Thyroid gland (tissue), 4 donors: ENCODE measurements around the gene DNAAF8. TPM values are rescaled to one million over a fixed set of nuclear protein-coding genes. Genes with fewer than 3 reads are reported as not detected.

Experiments used
- DNase-seq, 2 donors: peaks; one replicate each; pipeline ENCODE4 v3.0.0-alpha.2; 2019
- H3K27ac ChIP-seq, 3 donors: fragments of 200-600 bp; sonication (generic); 1 replicate in 2 of 3; 2 replicates in 1 of 3; pipeline ENCODE4 v1.5.1; 2016 to 2019; ENCODE audit warnings: mild to moderate bottlenecking in 1 of 3, moderate library complexity in 1 of 3
- H3K27me3 ChIP-seq: fragments of 200-600 bp; sonication (generic); one replicate; pipeline ENCODE4 v1.5.1; 2019
- H3K36me3 ChIP-seq, 2 donors: fragments of 200-600 bp; sonication (generic); one replicate each; pipeline ENCODE4 v1.5.1; 2016 to 2019
- H3K4me1 ChIP-seq, 2 donors: fragments of 200-600 bp; sonication (generic); one replicate each; pipeline ENCODE4 v1.5.1; 2017 to 2019
- H3K4me3 ChIP-seq, 3 donors: fragments of 200-600 bp; sonication (generic); replicated peaks in 1 of 3; 1 replicate in 2 of 3; 2 replicates in 1 of 3; pipeline ENCODE4 v1.5.1; 2016; ENCODE audit warnings: mild to moderate bottlenecking in 1 of 3
- H3K9me3 ChIP-seq: fragments of 200-600 bp; sonication (generic); one replicate; pipeline ENCODE4 v1.5.1; 2017
- POLR2A ChIP-seq, 2 donors: fragments of 450-650 bp; IDR thresholded peaks; one replicate each; pipeline ENCODE4 v1.6.1; 2017; ENCODE audit warnings: antibody characterized with exemption in 2 of 2, mild to moderate bottlenecking in 2 of 2, moderate library complexity in 1 of 2
- whole genome bisulfite sequencing, 2 donors: methylation state at CpG; one replicate each; pipeline ENCODE4 v1.1.5; 2017; 5-methylcytosine and 5-hydroxymethylcytosine counted together
- intact Hi-C: fragments of 100-400 bp; cut with DNase I; formaldehyde crosslinking; loops from one replicate; pipeline ENCODE4 v1.15.1; 2023
- total RNA-seq, 4 donors: library from RNA; depleted of rRNA; stranded (reverse); fragments of >200 nt; gene quantifications; one replicate each; pipeline ENCODE4 v1.2.3, GENCODE V29; 2016
- TF ChIP-seq, protein P1 (sequence below), 6 experiments: fragments of 200-600 bp in 3 of 6; fragments of 450-650 bp in 3 of 6; sonication (generic) in 3 of 6; IDR thresholded peaks; one replicate each; pipeline ENCODE4 v1.5.1; 2016 to 2019; ENCODE audit warnings: antibody characterized with exemption in 6 of 6, mild to moderate bottlenecking in 2 of 6, inconsistent platforms in 1 of 6, moderate library complexity in 1 of 6

The DNAAF8 gene
- total RNA-seq, 4 donors from 2014 or later: 0.25 to 4.1 (median 2.8) TPM

GRCh38 chr16:4747906-4748681 is 13.8 kb downstream of the DNAAF8 start:
- Histone ChIP-seq H3K27me3 (no peaks in the 10 kb centered on the region), H3K4me1 (peaks cover 11 to 14% of the 10 kb centered on the region in 2 donors), H3K9me3 (no peaks in the 10 kb centered on the region), H3K36me3 (peaks cover 13 to 20% of the 10 kb centered on the region in 2 donors), H3K4me3 (no peak overlapping the region), H3K27ac (no peak overlapping the region)
- DNase-seq: no peak
- TF ChIP-seq POLR2A (IDR thresholded peaks at IDR 0.05): no peak
- TF ChIP-seq, protein P1, sequence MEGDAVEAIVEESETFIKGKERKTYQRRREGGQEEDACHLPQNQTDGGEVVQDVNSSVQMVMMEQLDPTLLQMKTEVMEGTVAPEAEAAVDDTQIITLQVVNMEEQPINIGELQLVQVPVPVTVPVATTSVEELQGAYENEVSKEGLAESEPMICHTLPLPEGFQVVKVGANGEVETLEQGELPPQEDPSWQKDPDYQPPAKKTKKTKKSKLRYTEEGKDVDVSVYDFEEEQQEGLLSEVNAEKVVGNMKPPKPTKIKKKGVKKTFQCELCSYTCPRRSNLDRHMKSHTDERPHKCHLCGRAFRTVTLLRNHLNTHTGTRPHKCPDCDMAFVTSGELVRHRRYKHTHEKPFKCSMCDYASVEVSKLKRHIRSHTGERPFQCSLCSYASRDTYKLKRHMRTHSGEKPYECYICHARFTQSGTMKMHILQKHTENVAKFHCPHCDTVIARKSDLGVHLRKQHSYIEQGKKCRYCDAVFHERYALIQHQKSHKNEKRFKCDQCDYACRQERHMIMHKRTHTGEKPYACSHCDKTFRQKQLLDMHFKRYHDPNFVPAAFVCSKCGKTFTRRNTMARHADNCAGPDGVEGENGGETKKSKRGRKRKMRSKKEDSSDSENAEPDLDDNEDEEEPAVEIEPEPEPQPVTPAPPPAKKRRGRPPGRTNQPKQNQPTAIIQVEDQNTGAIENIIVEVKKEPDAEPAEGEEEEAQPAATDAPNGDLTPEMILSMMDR (IDR thresholded peaks at IDR 0.05): no peak
- 86 to 88% methylated on average over 14 of the region's 14 CpGs for WGBS, 2 donors
- intact Hi-C loops: no loop called here

GRCh38 chr16:4748682-4749411 is 14.5 kb downstream of the DNAAF8 start:
- no peak overlapping the region for H3K4me3 ChIP-seq
- H3K27ac ChIP-seq: no peak overlapping the region
- intact Hi-C loops: no loop called here
- 84 to 93% methylated on average over 9 to 14 of the region's 16 CpGs for WGBS, 2 donors
- no peaks in the 10 kb centered on the region for H3K9me3 ChIP-seq
- TF ChIP-seq POLR2A (IDR thresholded peaks at IDR 0.05): no peak
- TF ChIP-seq, protein P1 (IDR thresholded peaks at IDR 0.05): no peak
- DNase-seq: no peak
- peaks cover 15 to 22% of the 10 kb centered on the region in 2 donors for H3K36me3 ChIP-seq
- H3K4me1 ChIP-seq: peaks cover 13 to 16% of the 10 kb centered on the region in 2 donors
- H3K27me3 ChIP-seq: no peaks in the 10 kb centered on the region

- Histone ChIP-seq H3K4me3 (no peak overlapping the region), H3K27me3 (no peaks in the 10 kb centered on the region), H3K9me3 (no peaks in the 10 kb centered on the region), H3K4me1 (peaks cover 13 to 16% of the 10 kb centered on the region in 2 donors), H3K27ac (no peak overlapping the region), H3K36me3 (peaks cover 17 to 22% of the 10 kb centered on the region in 2 donors)
- no peak for TF ChIP-seq POLR2A (IDR thresholded peaks at IDR 0.05)
- TF ChIP-seq, protein P1 (IDR thresholded peaks at IDR 0.05): no peak
- intact Hi-C loops: no loop called here
- DNase-seq: no peak
- WGBS, 2 donors: 86 to 89% methylated on average over 10 of the region's 10 CpGs
These were observed 15.4 kb downstream of the DNAAF8 start for GRCh38 chr16:4749700-4750257.

DNA sequence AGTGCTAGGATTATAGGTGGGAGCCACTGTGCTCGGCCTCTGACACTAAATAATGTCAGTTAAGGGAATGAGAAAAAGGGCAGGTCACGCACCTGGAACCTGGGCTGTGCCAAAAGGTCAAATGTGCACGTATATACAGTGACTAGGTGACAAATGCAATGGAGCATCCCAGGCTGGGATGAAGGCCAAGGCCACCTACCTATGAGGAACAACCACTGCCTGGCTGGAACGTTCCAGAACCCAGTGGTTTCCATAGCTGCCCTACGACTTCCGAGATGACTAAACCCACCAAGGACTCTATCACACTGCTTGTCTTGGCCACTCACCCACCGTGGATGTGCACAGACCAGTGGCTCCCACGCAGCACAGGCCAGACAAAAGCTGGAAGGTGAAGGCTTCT is 16.6 kb downstream of the DNAAF8 start:
- no peak overlapping the region for H3K4me3 ChIP-seq
- intact Hi-C loops: no loop called here
- H3K27ac ChIP-seq: no peak overlapping the region
- 69 to 87% methylated on average over 8 of the region's 8 CpGs for WGBS, 2 donors
- TF ChIP-seq POLR2A (IDR thresholded peaks at IDR 0.05): no peak
- TF ChIP-seq, protein P1 (IDR thresholded peaks at IDR 0.05): no peak
- H3K27me3 ChIP-seq: no peaks in the 10 kb centered on the region
- H3K9me3 ChIP-seq: no peaks in the 10 kb centered on the region
- peaks cover 19 to 22% of the 10 kb centered on the region in 2 donors for H3K36me3 ChIP-seq
- peaks cover 13 to 16% of the 10 kb centered on the region in 2 donors for H3K4me1 ChIP-seq
- DNase-seq: no peak
